DND-41 (cell line): ENCODE results near the gene MINDY4.

Source experiments
- ATAC-seq: fragments of 200-7000 bp; cut with Tn5 transposase; 3 replicates; pipeline ENCODE4 v1.9.1; 2021; ENCODE audit warnings: low read depth; ENCODE audit not compliant: insufficient read depth
- DNase-seq: peaks from one replicate; pipeline ENCODE4 v3.0.0-alpha.2; 2020
- H2AFZ ChIP-seq: 2 replicates; pipeline ENCODE4 v1.6.0; 2012; ENCODE audit warnings: low read depth, low read length
- H3K27ac ChIP-seq: 2 replicates; pipeline ENCODE4 v1.5.1; 2012; ENCODE audit warnings: low read length, inconsistent platforms
- H3K27me3 ChIP-seq: fragments of 200-600 bp; sonication (generic); 2 replicates; pipeline ENCODE4 v1.6.0; 2012; ENCODE audit warnings: low read length, mild to moderate bottlenecking, inconsistent platforms; ENCODE audit not compliant: insufficient read depth, poor library complexity
- H3K36me3 ChIP-seq: 2 replicates; pipeline ENCODE4 v1.5.1; 2012; ENCODE audit warnings: low read length, inconsistent platforms; ENCODE audit not compliant: insufficient read depth
- H3K4me1 ChIP-seq: 2 replicates; pipeline ENCODE4 v1.5.1; 2012; ENCODE audit warnings: mild to moderate bottlenecking, low read length; ENCODE audit not compliant: insufficient read depth
- H3K4me2 ChIP-seq: 2 replicates; pipeline ENCODE4 v1.6.0; 2012; ENCODE audit warnings: mild to moderate bottlenecking, moderate library complexity, low read length, inconsistent platforms; ENCODE audit not compliant: insufficient read depth
- H3K4me3 ChIP-seq, 2 experiments: fragments of 200-600 bp in 1 of 2; shearing (Covaris generic) in 1 of 2; 2 replicates each; pipeline ENCODE4 v1.5.1; 2012 to 2016; ENCODE audit warnings: inconsistent platforms in 2 of 2, low read length in 2 of 2, mild to moderate bottlenecking in 2 of 2, low read depth in 1 of 2, moderate library complexity in 1 of 2
- H3K79me2 ChIP-seq: 2 replicates; pipeline ENCODE4 v1.6.0; 2012; ENCODE audit warnings: low read length, inconsistent platforms; ENCODE audit not compliant: insufficient read depth
- H3K9ac ChIP-seq: 2 replicates; pipeline ENCODE4 v1.6.0; 2012; ENCODE audit warnings: low read depth, mild to moderate bottlenecking, inconsistent platforms, low read length, moderate library complexity
- H3K9me3 ChIP-seq: 2 replicates; pipeline ENCODE4 v1.5.1; 2012; ENCODE audit warnings: low read length, moderate library complexity, mild to moderate bottlenecking, inconsistent platforms; ENCODE audit not compliant: insufficient read depth, severe bottlenecking
- H4K20me1 ChIP-seq: 2 replicates; pipeline ENCODE4 v1.6.0; 2012; ENCODE audit warnings: low read length; ENCODE audit not compliant: insufficient read depth
- CTCF ChIP-seq: IDR thresholded peaks from 2 replicates; pipeline ENCODE4 v1.5.1; 2012; ENCODE audit warnings: borderline replicate concordance, low read length, moderate library complexity, mild to moderate bottlenecking; ENCODE audit not compliant: poor library complexity, severe bottlenecking; ENCODE audit errors: extremely low read depth
- EZH2 ChIP-seq: IDR thresholded peaks from 3 replicates; pipeline ENCODE4 v1.6.1; 2012; ENCODE audit warnings: borderline replicate concordance, low read depth, mild to moderate bottlenecking, moderate library complexity, low read length, inconsistent platforms; ENCODE audit not compliant: severe bottlenecking

MINDY4 gene

GRCh38 chr7:30873207-30873606 is 102.0 kb downstream of the MINDY4 start:
- H3K27ac ChIP-seq = no peak overlapping the region
- no peak overlapping the region for H3K9ac ChIP-seq
- no peaks in the 10 kb centered on the region for H3K9me3 ChIP-seq
- DNase-seq (no peak), ATAC-seq (no peak)
- no peaks in the 10 kb centered on the region for H3K4me1 ChIP-seq
- no peaks in the 10 kb centered on the region for H3K36me3 ChIP-seq
- H4K20me1 ChIP-seq = no peaks in the 10 kb centered on the region
- H3K27me3 ChIP-seq = no peaks in the 10 kb centered on the region
- no peak overlapping the region for H3K4me2 ChIP-seq
- no peak overlapping the region for H2AFZ ChIP-seq
- H3K4me3 ChIP-seq = no peak overlapping the region
- H3K79me2 ChIP-seq = no peaks in the 10 kb centered on the region
- no peak for TF ChIP-seq CTCF
- no peak for TF ChIP-seq EZH2

- no peak overlapping the region for H2AFZ ChIP-seq
- H3K4me2 ChIP-seq = no peak overlapping the region
- no peaks in the 10 kb centered on the region for H3K9me3 ChIP-seq
- no peak overlapping the region for H3K4me3 ChIP-seq
- no peak for TF ChIP-seq EZH2
- no peak for TF ChIP-seq CTCF
- no peaks in the 10 kb centered on the region for H4K20me1 ChIP-seq
- no peaks in the 10 kb centered on the region for H3K27me3 ChIP-seq
- H3K9ac ChIP-seq = no peak overlapping the region
- H3K4me1 ChIP-seq = no peaks in the 10 kb centered on the region
- no peak overlapping the region for H3K27ac ChIP-seq
- no peaks in the 10 kb centered on the region for H3K36me3 ChIP-seq
- no peak for DNase-seq
- ATAC-seq = no peak
- H3K79me2 ChIP-seq = no peaks in the 10 kb centered on the region
Observed at GRCh38 chr7:30873656-30874055, 102.4 kb downstream of the MINDY4 start.

GRCh38 chr7:30874656-30875302 is 103.6 kb downstream of the MINDY4 start:
- Histone ChIP-seq H3K36me3 (no peaks in the 10 kb centered on the region), H3K9ac (no peak overlapping the region), H3K4me3 (no peak overlapping the region), H3K27me3 (no peaks in the 10 kb centered on the region), H3K79me2 (no peaks in the 10 kb centered on the region), H3K9me3 (no peaks in the 10 kb centered on the region), H2AFZ (no peak overlapping the region), H4K20me1 (no peaks in the 10 kb centered on the region), H3K4me2 (no peak overlapping the region), H3K27ac (no peak overlapping the region), H3K4me1 (no peaks in the 10 kb centered on the region)
- DNase-seq = peak; percentile 19
- TF ChIP-seq CTCF (no peak), EZH2 (no peak)
- ATAC-seq = peak; percentile 59
